DOHH2 (cell line): ENCODE data around the gene GNAT3.

ENCODE experiments used
- H3F3A ChIP-seq: fragments of 200-600 bp; sonication (generic), shearing (Covaris generic); 2 replicates; pipeline ENCODE4 v1.6.0; 2016; ENCODE audit warnings: antibody characterized with exemption, mild to moderate bottlenecking; ENCODE audit not compliant: control insufficient read depth, insufficient read depth
- H3K27ac ChIP-seq: fragments of 200-600 bp; sonication (generic); 2 replicates; pipeline ENCODE4 v1.5.1; 2014; ENCODE audit warnings: low read depth, mild to moderate bottlenecking, low read length, moderate library complexity
- H3K27me3 ChIP-seq: fragments of 200-600 bp; sonication (generic); 2 replicates; pipeline ENCODE4 v1.6.1; 2014; ENCODE audit warnings: mild to moderate bottlenecking, low read length, mixed read lengths; ENCODE audit not compliant: control insufficient read depth
- H3K36me3 ChIP-seq: fragments of 200-600 bp; sonication (generic); 2 replicates; pipeline ENCODE4 v1.6.1; 2014; ENCODE audit warnings: mild to moderate bottlenecking, low read length, moderate library complexity, mixed read lengths; ENCODE audit not compliant: control insufficient read depth
- H3K4me1 ChIP-seq: fragments of 200-600 bp; sonication (generic); 2 replicates; pipeline ENCODE4 v1.6.1; 2014; ENCODE audit warnings: mild to moderate bottlenecking, low read length, mixed read lengths; ENCODE audit not compliant: control insufficient read depth
- H3K4me2 ChIP-seq: fragments of 200-600 bp; sonication (generic); 2 replicates; pipeline ENCODE4 v1.6.0; 2014; ENCODE audit warnings: mild to moderate bottlenecking, low read length, moderate library complexity
- H3K4me3 ChIP-seq: fragments of 200-600 bp; sonication (generic); 2 replicates; pipeline ENCODE4 v1.5.1; 2014; ENCODE audit warnings: mild to moderate bottlenecking, low read length, mixed read lengths
- H3K79me2 ChIP-seq: fragments of 200-600 bp; sonication (generic); 2 replicates; pipeline ENCODE4 v1.6.1; 2014; ENCODE audit warnings: mild to moderate bottlenecking, low read length, mixed read lengths; ENCODE audit not compliant: control insufficient read depth
- H3K9me2 ChIP-seq: fragments of 200-600 bp; sonication (generic); replicated peaks from 2 replicates; pipeline ENCODE4 v1.6.1; 2014; ENCODE audit warnings: mild to moderate bottlenecking, low read length, mixed read lengths; ENCODE audit not compliant: control insufficient read depth
- H3K9me3 ChIP-seq: fragments of 200-600 bp; sonication (generic); 2 replicates; pipeline ENCODE4 v1.6.1; 2014; ENCODE audit warnings: antibody characterized with exemption, low read length, mixed read lengths; ENCODE audit not compliant: control insufficient read depth, insufficient read depth
- H4K20me1 ChIP-seq: fragments of 200-600 bp; sonication (generic); 2 replicates; pipeline ENCODE4 v1.6.0; 2014; ENCODE audit warnings: low read depth, mild to moderate bottlenecking, antibody characterized with exemption, low read length, moderate library complexity; ENCODE audit not compliant: control insufficient read depth, insufficient read depth
- CTCF ChIP-seq: fragments of 200-600 bp; sonication (generic); IDR thresholded peaks from one replicate; pipeline ENCODE4 v1.5.1; 2014; ENCODE audit warnings: antibody characterized with exemption, mild to moderate bottlenecking, low read depth, low read length; ENCODE audit not compliant: poor library complexity, severe bottlenecking
- EZH2phosphoT487 ChIP-seq: fragments of 200-600 bp; sonication (generic); IDR thresholded peaks from 2 replicates; pipeline ENCODE4 v1.6.1; 2017; ENCODE audit warnings: borderline replicate concordance, mild to moderate bottlenecking, antibody characterized with exemption, low read length, moderate library complexity, mixed read lengths

The GNAT3 gene

GRCh38 chr7:80528689-80529088, 16.8 kb upstream of the GNAT3 start:
- Histone ChIP-seq H3K4me3 (no peak overlapping the region), H3K27ac (no peak overlapping the region), H3K36me3 (no peaks in the 10 kb centered on the region), H3K9me2 (no peaks in the 10 kb centered on the region), H3K27me3 (no peaks in the 10 kb centered on the region), H3F3A (no peaks in the 10 kb centered on the region), H3K9me3 (peaks cover 11% of the 10 kb centered on the region; the same call in 1 of the 2 replicates), H3K79me2 (no peaks in the 10 kb centered on the region), H4K20me1 (no peaks in the 10 kb centered on the region), H3K4me2 (no peak overlapping the region), H3K4me1 (no peaks in the 10 kb centered on the region)
- TF ChIP-seq EZH2phosphoT487 (no peak), CTCF (no peak)

- Histone ChIP-seq H3K4me3 (no peak overlapping the region), H3K79me2 (no peaks in the 10 kb centered on the region), H3K4me1 (no peaks in the 10 kb centered on the region), H3K27me3 (no peaks in the 10 kb centered on the region), H3K27ac (no peak overlapping the region), H3K36me3 (no peaks in the 10 kb centered on the region), H3F3A (no peaks in the 10 kb centered on the region), H3K4me2 (no peak overlapping the region), H3K9me2 (no peaks in the 10 kb centered on the region), H4K20me1 (no peaks in the 10 kb centered on the region), H3K9me3 (peaks cover 11% of the 10 kb centered on the region; the same call in 1 of the 2 replicates)
- no peak for TF ChIP-seq CTCF
- TF ChIP-seq EZH2phosphoT487: no peak
Measured at GRCh38 chr7:80526472-80526871, 14.6 kb upstream of the GNAT3 start.

- no peak for TF ChIP-seq EZH2phosphoT487
- no peak for TF ChIP-seq CTCF
- H3K27me3 ChIP-seq: no peaks in the 10 kb centered on the region
- no peaks in the 10 kb centered on the region for H3K79me2 ChIP-seq
- H3K36me3 ChIP-seq: no peaks in the 10 kb centered on the region
- H3K27ac ChIP-seq: no peak overlapping the region
- H4K20me1 ChIP-seq: no peaks in the 10 kb centered on the region
- no peak overlapping the region for H3K4me3 ChIP-seq
- no peaks in the 10 kb centered on the region for H3F3A ChIP-seq
- H3K9me2 ChIP-seq: no peaks in the 10 kb centered on the region
- H3K9me3 ChIP-seq: peaks cover 11% of the 10 kb centered on the region; the same call in 1 of the 2 replicates
- no peak overlapping the region for H3K4me2 ChIP-seq
- no peaks in the 10 kb centered on the region for H3K4me1 ChIP-seq
Measured at GRCh38 chr7:80524693-80525092, 12.8 kb upstream of the GNAT3 start.

- Histone ChIP-seq H3K9me2 (no peaks in the 10 kb centered on the region), H3K27me3 (no peaks in the 10 kb centered on the region), H3K4me2 (no peak overlapping the region), H3K27ac (no peak overlapping the region), H3K4me3 (no peak overlapping the region), H3K36me3 (no peaks in the 10 kb centered on the region), H3F3A (no peaks in the 10 kb centered on the region), H4K20me1 (no peaks in the 10 kb centered on the region), H3K79me2 (no peaks in the 10 kb centered on the region), H3K4me1 (no peaks in the 10 kb centered on the region), H3K9me3 (peaks cover 5% of the 10 kb centered on the region; the same call in 1 of the 2 replicates)
- TF ChIP-seq EZH2phosphoT487 (no peak), CTCF (no peak)
Measured at GRCh38 chr7:80521809-80522208, 9.9 kb upstream of the GNAT3 start.
